Stimulated activated CD4-positive, alpha-beta T cell treated with anti-CD3 and anti-CD28 coated beads, Interleukin-12 subunit alpha, Interleukin-12 subunit beta, amount 100 ng/mL, for 48 hours (primary cell): Measurements from ENCODE around the gene LRRFIP2.

ENCODE experiments used
- DNase-seq, 3 donors: peaks; one replicate each; pipeline ENCODE4 v3.0.0-alpha.2; 2020; ENCODE audit warnings: low read depth in 2 of 3, low spot score in 1 of 3

The LRRFIP2 gene

GRCh38 chr3:37029111-37029510 is 145.3 kb downstream of the LRRFIP2 start:
- DNase-seq = no peak

GRCh38 chr3:37028329-37028728 is 146.1 kb downstream of the LRRFIP2 start:
- DNase-seq = no peak

- DNase-seq = no peak
These were observed 147.5 kb downstream of the LRRFIP2 start for GRCh38 chr3:37026851-37027250.

GRCh38 chr3:37025561-37026335 is 148.6 kb downstream of the LRRFIP2 start:
- no peak for DNase-seq

GRCh38 chr3:37024820-37025405 is 149.5 kb downstream of the LRRFIP2 start:
- no peak for DNase-seq

GRCh38 chr3:37024092-37024491 is 150.3 kb downstream of the LRRFIP2 start:
- DNase-seq = no peak

GRCh38 chr3:37017683-37018082 is 156.7 kb downstream of the LRRFIP2 start:
- DNase-seq = no peak

- no peak for DNase-seq
These were observed 157.5 kb downstream of the LRRFIP2 start for GRCh38 chr3:37016903-37017302.

- no peak for DNase-seq
These were observed 158.7 kb downstream of the LRRFIP2 start for GRCh38 chr3:37015642-37016041.

- no peak for DNase-seq
These were observed 159.8 kb downstream of the LRRFIP2 start for GRCh38 chr3:37014620-37015019.
